Activated naive CD8-positive, alpha-beta T cell treated with anti-CD3 and anti-CD28 coated beads, Interleukin-2, amount 50 U/mL, for 24 hours (primary cell): Measurements from ENCODE around the gene TPD52L2.
"Not testable (repeated sequence)": the region's sequence is repeated elsewhere in the genome, so short reads cannot be mapped to it uniquely, and the experiment has no call there.

Source experiments
- ATAC-seq: fragments of 150-1000 bp; cut with Tn5 transposase; one replicate; pipeline ENCODE4 v1.10.0; 2021
- DNase-seq: peaks from one replicate; pipeline ENCODE4 v3.0.0; 2021
- H3K27ac Mint-ChIP-seq: one replicate; pipeline ENCODE4 v1.8.0; 2021; ENCODE audit warnings: mild to moderate bottlenecking, mixed read lengths
- H3K27me3 Mint-ChIP-seq: one replicate; pipeline ENCODE4 v1.8.0; 2021; ENCODE audit warnings: mixed read lengths
- H3K36me3 Mint-ChIP-seq: one replicate; pipeline ENCODE4 v1.8.0; 2021; ENCODE audit warnings: low read depth, mixed read lengths
- H3K4me1 Mint-ChIP-seq: one replicate; pipeline ENCODE4 v1.8.0; 2021; ENCODE audit warnings: mixed read lengths
- H3K4me3 Mint-ChIP-seq: one replicate; pipeline ENCODE4 v1.8.0; 2021; ENCODE audit warnings: mild to moderate bottlenecking, moderate library complexity, mixed read lengths
- H3K9me3 Mint-ChIP-seq: one replicate; pipeline ENCODE4 v1.8.0; 2021; ENCODE audit warnings: mixed read lengths

The TPD52L2 gene

GRCh38 chr20:63857764-63858392, 7.2 kb upstream of the TPD52L2 start:
- ATAC-seq = peak; percentile 8
- Mint-ChIP-seq H3K36me3 (no peaks in the 10 kb centered on the region), H3K4me1 (peaks cover 24% of the 10 kb centered on the region), H3K9me3 (no peaks in the 10 kb centered on the region), H3K27me3 (no peaks in the 10 kb centered on the region), H3K4me3 (no peak overlapping the region), H3K27ac (no peak overlapping the region)
- no peak for DNase-seq

GRCh38 chr20:63858393-63859165, 6.5 kb upstream of the TPD52L2 start:
- no peaks in the 10 kb centered on the region for H3K9me3 Mint-ChIP-seq
- DNase-seq (no peak), ATAC-seq (peak; percentile 12)
- H3K36me3 Mint-ChIP-seq = peaks cover 5% of the 10 kb centered on the region
- peak overlapping the region; percentile 35 for H3K27ac Mint-ChIP-seq
- no peak overlapping the region for H3K4me3 Mint-ChIP-seq
- H3K27me3 Mint-ChIP-seq = no peaks in the 10 kb centered on the region
- H3K4me1 Mint-ChIP-seq = peaks cover 31% of the 10 kb centered on the region

GRCh38 chr20:63859166-63859699, 5.8 kb upstream of the TPD52L2 start:
- peak overlapping the region; percentile 35 for H3K27ac Mint-ChIP-seq
- peaks cover 36% of the 10 kb centered on the region for H3K4me1 Mint-ChIP-seq
- DNase-seq (no peak), ATAC-seq (no peak)
- no peaks in the 10 kb centered on the region for H3K9me3 Mint-ChIP-seq
- H3K27me3 Mint-ChIP-seq = no peaks in the 10 kb centered on the region
- no peak overlapping the region for H3K4me3 Mint-ChIP-seq
- H3K36me3 Mint-ChIP-seq = peaks cover 10% of the 10 kb centered on the region

- no peak overlapping the region for H3K4me3 Mint-ChIP-seq
- H3K27me3 Mint-ChIP-seq = no peaks in the 10 kb centered on the region
- H3K9me3 Mint-ChIP-seq = no peaks in the 10 kb centered on the region
- H3K4me1 Mint-ChIP-seq = peaks cover 39% of the 10 kb centered on the region
- ATAC-seq = no peak
- DNase-seq = no peak
- peaks cover 10% of the 10 kb centered on the region for H3K36me3 Mint-ChIP-seq
- H3K27ac Mint-ChIP-seq = no peak overlapping the region
These were observed 4.6 kb upstream of the TPD52L2 start for GRCh38 chr20:63860325-63861051.

GRCh38 chr20:63861365-63861934, 3.6 kb upstream of the TPD52L2 start, which contains the start of gene ABHD16B:
ABHD16B (plus strand) TSS chr20:63861498; CDS start chr20:63861541, 43 bp downstream.
- Mint-ChIP-seq H3K36me3 (peaks cover 10% of the 10 kb centered on the region), H3K4me1 (peaks cover 48% of the 10 kb centered on the region)
- no peak for ATAC-seq

GRCh38 chr20:63861981-63862901, 2.8 kb upstream of the TPD52L2 start:
- Mint-ChIP-seq H3K4me1 (peaks cover 48% of the 10 kb centered on the region), H3K9me3 (no peaks in the 10 kb centered on the region), H3K27me3 (no peaks in the 10 kb centered on the region), H3K27ac (no peak overlapping the region), H3K4me3 (no peak overlapping the region), H3K36me3 (peaks cover 10% of the 10 kb centered on the region)
- no peak for ATAC-seq
- DNase-seq = no peak

More at GRCh38 chr20:63861365-63861934, 3.6 kb upstream of the TPD52L2 start, which contains the start of gene ABHD16B:
- Mint-ChIP-seq H3K27ac (no peak within 1 kb of the TSS), H3K4me3 (no peak within 1 kb of the TSS), H3K27me3 (no peaks in the 10 kb centered on the region), H3K9me3 (no peaks in the 10 kb centered on the region)
- no peak for DNase-seq

GRCh38 chr20:63863021-63863797, 1.9 kb upstream of the TPD52L2 start:
- peak overlapping the region; percentile 96 for H3K4me3 Mint-ChIP-seq
- no peaks in the 10 kb centered on the region for H3K9me3 Mint-ChIP-seq
- DNase-seq (no peak), ATAC-seq (no peak)
- H3K27ac Mint-ChIP-seq = peak overlapping the region; percentile 97
- peaks cover 48% of the 10 kb centered on the region for H3K4me1 Mint-ChIP-seq
- no peaks in the 10 kb centered on the region for H3K27me3 Mint-ChIP-seq
- H3K36me3 Mint-ChIP-seq = peaks cover 12% of the 10 kb centered on the region

- Mint-ChIP-seq H3K4me3 (peak overlapping the region; percentile 96), H3K36me3 (peaks cover 14% of the 10 kb centered on the region), H3K4me1 (peaks cover 43% of the 10 kb centered on the region), H3K27me3 (no peaks in the 10 kb centered on the region), H3K9me3 (no peaks in the 10 kb centered on the region), H3K27ac (peak overlapping the region; percentile 97)
- ATAC-seq (peak; percentile 78), DNase-seq (peak; percentile 80)
These were observed 1.1 kb upstream of the TPD52L2 start for GRCh38 chr20:63863798-63864544.

GRCh38 chr20:63864545-63864977, 509 bp upstream of the TPD52L2 start:
- peaks cover 17% of the 10 kb centered on the region for H3K36me3 Mint-ChIP-seq
- ATAC-seq (no peak), DNase-seq (no peak)
- no peaks in the 10 kb centered on the region for H3K27me3 Mint-ChIP-seq
- H3K9me3 Mint-ChIP-seq = no peaks in the 10 kb centered on the region
- peak overlapping the region; percentile 96 for H3K4me3 Mint-ChIP-seq
- peaks cover 37% of the 10 kb centered on the region for H3K4me1 Mint-ChIP-seq
- peak overlapping the region; percentile 97 for H3K27ac Mint-ChIP-seq

- Mint-ChIP-seq H3K4me1 (peaks cover 37% of the 10 kb centered on the region), H3K36me3 (peaks cover 25% of the 10 kb centered on the region)
- not testable (repeated sequence) for ATAC-seq, DNase-seq, H3K9me3 Mint-ChIP-seq, H3K27me3 Mint-ChIP-seq, H3K4me3 Mint-ChIP-seq, H3K27ac Mint-ChIP-seq
These were observed 2.0 kb downstream of the TPD52L2 start for GRCh38 chr20:63867042-63867441.

GRCh38 chr20:63868264-63868663, 3.2 kb downstream of the TPD52L2 start:
- H3K9me3 Mint-ChIP-seq = no peaks in the 10 kb centered on the region
- H3K4me1 Mint-ChIP-seq = peaks cover 41% of the 10 kb centered on the region

GRCh38 chr20:63873477-63873971, 8.5 kb downstream of the TPD52L2 start:
- H3K4me1 Mint-ChIP-seq = peaks cover 11% of the 10 kb centered on the region
- H3K4me3 Mint-ChIP-seq = peak overlapping the region; percentile 26
- H3K27ac Mint-ChIP-seq = peak overlapping the region; percentile 91

More at GRCh38 chr20:63868264-63868663, 3.2 kb downstream of the TPD52L2 start:
- no peak overlapping the region for H3K4me3 Mint-ChIP-seq
- no peak overlapping the region for H3K27ac Mint-ChIP-seq
- no peak for DNase-seq
- no peaks in the 10 kb centered on the region for H3K27me3 Mint-ChIP-seq
- no peak for ATAC-seq
- H3K36me3 Mint-ChIP-seq = peaks cover 25% of the 10 kb centered on the region

More at GRCh38 chr20:63873477-63873971, 8.5 kb downstream of the TPD52L2 start:
- peak; percentile 98 for ATAC-seq
- Mint-ChIP-seq H3K9me3 (no peaks in the 10 kb centered on the region), H3K27me3 (no peaks in the 10 kb centered on the region), H3K36me3 (peaks cover 41% of the 10 kb centered on the region)
- no peak for DNase-seq
